ENCODE data around the gene GTF2IRD1. TPM values are rescaled to one million over a fixed set of nuclear protein-coding genes. Genes with fewer than 3 reads are reported as not detected.
"Not testable (repeated sequence)": the region's sequence is repeated elsewhere in the genome, so short reads cannot be mapped to it uniquely, and the experiment has no call there.

The GTF2IRD1 gene
- polyA plus RNA-seq, 1 donor = 65.9 TPM

DNA sequence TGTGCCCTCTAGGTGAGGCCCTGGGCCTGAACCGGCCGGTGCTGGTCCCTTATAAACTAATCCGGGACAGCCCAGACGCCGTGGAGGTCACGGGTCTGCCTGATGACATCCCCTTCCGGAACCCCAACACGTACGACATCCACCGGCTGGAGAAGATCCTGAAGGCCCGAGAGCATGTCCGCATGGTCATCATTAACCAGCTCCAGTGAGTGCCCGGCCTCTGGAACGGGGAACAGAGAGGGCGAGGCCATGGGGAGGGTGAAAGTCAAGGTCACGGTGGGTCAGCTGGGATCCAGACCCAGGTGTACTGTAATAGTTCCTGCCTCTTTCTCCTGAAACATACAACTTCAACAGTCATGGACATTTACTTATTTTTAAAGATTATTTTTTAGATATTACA, 137.1 kb downstream of the GTF2IRD1 start:
- no peak for DNase-seq

DNA sequence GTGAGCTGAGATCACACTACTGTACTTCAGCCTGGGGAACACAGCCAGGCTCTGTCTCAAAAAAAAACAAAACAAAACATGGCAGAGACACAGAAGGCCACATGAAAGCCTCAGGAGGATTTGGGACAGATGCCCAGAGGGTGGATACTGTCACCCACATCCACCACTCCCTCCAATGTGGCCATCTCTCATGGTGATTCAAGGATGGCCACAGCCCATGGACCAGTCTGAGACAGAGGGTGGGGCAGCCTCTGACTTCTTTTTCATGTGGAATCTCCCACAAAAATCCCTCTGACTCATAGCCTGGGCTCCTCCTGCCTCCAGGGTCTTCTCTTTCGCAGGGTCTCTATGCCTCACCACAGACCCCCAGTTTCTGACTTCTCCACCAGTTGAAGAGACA, 144.9 kb downstream of the GTF2IRD1 start:
- no peak for DNase-seq

DNA sequence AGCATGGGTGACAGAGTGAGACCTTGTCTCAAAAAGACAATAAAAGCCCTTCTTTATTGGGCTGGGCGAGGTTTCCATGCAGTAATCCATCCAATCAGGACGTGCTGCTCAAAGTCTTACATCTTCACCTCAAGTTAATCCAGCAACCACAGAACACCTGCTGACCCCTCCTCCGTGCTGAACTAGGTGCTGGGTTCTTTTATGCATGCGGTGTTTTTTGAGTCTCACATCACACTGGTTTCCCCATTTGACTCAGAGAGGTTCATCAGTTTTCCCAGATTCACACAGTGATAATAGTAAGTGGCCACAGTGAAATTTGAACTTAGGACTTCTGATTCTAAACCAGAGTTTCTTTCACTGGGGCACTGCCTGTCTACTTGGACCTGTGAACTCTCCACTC, 145.5 kb downstream of the GTF2IRD1 start:
- DNase-seq = no peak

DNA sequence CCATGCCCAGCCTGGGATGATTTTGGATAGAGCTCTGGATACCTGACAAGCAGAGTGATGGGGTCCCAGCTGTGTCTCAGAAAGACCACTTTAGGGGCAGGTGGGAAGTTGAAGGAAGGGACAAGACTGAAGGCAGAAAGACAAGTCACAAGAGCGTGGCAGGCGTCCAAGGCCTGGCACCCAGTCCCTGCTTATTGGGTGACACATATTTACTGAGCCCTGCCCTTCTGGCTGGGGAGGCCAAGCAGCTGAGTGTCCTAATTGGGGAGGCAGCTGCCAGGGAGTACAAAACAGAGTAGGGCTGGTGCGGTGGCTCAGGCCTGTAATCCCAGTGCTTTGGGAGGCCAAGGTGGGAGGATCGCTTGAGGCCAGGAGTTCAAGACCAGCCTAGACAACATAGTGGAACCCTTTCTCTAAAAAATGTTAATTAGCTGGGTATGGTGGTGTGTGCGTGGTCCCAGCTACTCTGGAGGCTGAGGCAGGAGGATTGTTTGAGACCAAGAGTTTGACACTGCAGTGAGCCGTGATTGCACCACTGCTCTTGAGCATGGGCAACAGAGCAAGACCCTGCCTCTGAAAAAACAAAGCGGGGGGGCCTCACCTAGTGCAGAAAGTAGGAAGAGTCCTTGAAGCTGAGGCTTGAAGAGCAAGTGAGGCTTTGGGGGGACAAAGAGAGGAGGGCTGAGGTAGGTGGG, 150.8 kb downstream of the GTF2IRD1 start:
- no peak for DNase-seq

DNA sequence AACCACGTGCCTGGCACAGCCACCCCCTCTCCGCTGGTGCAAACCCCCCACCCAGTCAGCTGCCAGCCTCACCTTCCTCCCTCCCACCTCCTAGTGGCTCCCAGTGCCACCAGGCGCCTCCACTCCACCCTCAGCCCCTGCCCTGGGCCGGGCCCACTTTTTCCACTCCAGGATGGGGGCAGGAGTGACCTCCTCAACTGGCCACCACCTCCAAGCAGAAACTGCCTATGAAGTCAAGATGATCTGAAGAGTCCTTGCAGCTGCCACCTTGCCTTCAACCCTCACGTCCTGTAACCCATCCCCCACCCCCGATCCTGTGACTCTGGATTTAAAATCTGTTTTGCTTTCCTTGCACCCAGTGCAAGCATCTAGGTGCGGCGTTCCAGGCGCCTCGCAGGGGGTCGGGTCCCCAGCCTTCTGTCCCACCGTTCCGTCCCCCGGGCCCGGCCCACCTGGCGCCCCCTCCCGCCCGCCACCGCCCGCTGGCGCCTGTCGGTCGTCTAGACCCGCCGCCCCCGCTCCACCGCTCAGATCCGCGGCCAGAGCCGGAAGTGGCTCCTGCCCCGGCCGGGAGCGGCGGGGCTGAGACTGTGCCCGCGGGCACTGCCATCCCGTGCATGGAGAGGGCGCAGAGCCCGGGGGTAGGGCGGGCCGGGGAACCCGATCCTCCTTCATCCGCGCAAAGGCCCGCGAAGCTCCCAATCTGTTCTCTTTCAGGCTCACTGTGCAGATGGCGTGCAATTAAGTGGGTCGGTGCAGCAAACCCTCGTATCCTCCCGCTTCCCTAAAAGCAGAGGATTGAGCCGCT, 152.6 kb downstream of the GTF2IRD1 start:
- no peak for DNase-seq

DNA sequence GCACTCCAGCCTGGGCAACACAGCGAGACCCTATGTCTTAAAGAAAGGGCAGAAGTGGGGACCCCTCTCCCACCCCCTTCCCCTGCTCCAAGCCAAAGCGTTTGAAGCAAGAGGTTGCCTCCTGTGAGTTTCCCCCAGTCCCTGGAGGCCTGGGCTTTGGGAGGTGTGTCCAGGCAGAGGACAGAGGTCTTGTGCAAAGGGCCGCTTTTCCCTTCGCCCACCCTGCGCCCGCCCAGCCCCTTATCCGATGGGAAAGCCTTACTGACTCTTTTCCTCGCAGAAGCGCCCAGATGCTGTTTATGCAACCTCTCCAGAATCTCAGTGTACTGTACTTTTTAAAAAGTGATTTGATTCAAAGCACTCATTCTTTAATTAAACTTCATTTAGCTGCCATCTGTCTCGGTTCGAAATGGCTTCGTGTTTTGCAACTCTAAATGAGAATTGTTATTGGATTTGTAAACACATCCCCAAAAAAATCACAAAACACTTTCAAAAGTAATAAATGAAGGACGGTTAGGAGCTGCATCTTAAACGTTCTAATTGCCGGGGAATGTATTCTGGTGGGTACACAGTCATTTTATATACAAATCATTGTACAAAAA, 153.3 kb downstream of the GTF2IRD1 start:
- no peak for DNase-seq

DNA sequence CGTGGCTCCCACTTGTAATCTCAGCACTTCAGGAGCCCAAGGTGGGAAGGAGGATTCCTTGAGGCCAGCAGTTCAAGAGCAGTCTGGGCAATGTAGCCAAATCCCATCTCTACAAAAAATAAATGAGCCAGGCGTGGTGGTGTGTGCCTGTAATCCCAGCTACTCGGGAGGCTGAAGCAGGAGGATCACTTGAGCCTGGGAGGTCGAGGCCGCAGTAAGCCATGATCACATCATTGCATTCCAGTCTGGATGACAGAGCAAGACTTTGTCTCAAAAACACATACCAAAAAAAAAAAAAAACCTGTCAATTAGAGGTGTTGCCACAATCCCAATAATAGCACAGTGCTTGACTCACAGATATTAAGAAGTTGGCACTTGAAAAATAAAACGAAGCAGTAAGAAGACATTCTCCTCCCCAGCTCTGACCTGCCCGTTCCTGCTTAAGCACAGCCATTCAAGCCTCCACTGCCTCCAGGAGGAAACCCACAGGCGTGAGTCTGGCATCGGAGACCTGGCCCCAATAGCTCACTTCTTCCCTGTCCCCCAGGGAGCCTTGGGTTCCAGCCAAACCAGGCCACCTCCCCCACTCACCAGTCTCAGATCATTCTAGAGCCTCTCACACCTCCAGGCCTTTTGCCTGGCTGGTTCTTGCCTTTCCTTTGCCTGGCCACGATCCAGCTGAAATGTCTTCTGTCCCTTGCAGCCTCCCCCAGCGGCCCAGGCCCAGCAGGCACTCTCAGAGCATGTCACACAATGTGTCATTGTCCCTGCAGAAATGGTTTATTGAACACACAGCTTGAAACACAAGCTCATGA, 158.5 kb downstream of the GTF2IRD1 start:
- DNase-seq = no peak

DNA sequence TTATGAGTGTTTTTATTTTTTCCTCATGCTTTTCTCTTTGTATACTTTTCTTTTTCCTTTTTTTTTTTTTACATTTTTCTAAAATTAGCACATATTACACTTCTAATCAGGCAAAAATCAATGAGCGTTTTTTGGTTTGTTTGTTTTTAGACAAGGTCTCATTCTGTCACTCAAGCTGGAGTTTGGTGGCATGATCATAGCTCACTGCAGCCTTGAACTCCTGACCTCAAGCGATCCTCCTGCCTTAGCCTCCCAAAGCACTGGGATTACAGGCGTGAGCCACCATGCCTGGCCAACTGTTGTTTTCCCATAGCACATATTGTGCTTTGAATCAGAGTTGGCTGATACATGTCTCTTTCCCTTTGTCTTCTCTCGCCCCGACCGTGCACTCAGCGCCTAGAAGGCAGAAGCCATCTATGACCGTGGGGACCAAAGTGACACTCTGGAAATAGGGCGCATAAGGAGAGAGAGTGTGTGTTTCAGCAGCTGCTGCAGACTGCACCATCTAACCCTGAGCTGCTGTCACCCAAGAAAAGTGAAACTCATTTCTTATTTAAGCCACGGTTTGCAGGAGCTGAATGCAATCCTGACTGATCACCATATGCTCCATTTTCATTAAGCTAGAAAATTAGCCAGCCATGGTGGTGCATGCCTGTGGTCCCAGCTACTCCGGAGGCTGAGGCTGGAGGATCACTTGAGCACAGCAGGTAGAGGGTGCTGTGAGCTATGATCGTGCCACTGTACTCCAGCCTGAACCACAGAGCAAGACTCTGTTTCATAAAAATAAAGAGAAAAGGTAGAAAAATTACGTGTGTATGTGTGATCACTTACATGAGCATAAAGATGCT, 162.5 kb downstream of the GTF2IRD1 start:
- no peak for DNase-seq

DNA sequence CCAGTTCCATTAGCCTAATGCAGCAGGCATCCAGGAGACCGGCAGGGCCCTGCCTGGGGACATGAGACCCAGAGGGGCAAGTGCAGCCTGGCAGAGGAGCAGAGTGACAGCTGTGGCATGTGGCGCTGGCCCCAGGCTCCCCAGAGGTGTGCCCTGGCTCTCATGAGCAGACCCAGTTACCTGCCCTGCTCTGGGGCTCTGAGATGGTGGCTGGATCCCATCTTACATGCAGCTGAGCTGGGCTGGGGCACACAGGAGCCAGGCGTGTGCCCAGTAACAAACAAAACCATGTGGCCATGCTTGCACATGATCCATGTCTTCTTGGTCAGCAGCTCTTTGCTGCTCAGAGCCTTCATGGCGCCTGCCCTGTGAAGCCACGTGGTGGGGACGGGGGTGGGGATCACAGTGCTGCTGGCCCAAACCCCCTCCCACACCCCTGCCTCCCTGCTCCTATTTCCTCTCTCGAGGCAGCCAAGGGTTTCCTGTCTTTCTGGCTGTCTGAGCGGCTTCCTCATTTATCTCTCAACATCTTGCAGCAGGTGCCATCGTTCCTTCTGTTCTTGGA, 163.6 kb downstream of the GTF2IRD1 start:
- peak; percentile 64 for DNase-seq

DNA sequence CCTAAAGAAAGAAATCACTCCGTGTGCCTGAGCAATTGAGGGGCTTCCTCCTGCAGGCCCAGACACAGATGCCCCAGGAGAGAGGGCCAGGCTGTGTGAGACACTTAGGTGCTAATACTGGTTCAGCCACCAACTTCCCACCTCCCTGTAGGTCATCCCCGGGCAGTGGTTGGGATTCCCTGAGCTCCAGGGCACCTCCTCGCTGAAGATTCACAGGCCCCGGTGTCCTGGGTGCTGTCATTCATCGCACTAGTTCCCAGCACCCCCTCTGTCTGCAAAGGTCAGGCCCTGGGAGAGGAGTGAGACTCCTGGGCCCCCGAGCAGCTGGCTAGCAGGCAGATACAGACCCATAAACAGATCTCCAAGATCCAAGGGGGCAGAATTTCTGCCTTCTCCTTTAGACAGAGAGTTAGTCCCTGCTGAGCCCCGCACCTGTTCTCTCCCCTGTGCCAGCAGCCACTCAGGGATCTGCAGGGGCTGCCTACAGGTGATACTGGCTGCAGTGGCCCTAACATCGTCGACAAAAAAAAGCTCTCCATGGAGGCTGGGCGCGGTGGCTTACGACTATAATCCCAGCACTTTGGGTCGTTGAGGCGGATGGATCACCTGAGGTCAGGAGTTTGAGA, 165.6 kb downstream of the GTF2IRD1 start:
- no peak for DNase-seq

DNA sequence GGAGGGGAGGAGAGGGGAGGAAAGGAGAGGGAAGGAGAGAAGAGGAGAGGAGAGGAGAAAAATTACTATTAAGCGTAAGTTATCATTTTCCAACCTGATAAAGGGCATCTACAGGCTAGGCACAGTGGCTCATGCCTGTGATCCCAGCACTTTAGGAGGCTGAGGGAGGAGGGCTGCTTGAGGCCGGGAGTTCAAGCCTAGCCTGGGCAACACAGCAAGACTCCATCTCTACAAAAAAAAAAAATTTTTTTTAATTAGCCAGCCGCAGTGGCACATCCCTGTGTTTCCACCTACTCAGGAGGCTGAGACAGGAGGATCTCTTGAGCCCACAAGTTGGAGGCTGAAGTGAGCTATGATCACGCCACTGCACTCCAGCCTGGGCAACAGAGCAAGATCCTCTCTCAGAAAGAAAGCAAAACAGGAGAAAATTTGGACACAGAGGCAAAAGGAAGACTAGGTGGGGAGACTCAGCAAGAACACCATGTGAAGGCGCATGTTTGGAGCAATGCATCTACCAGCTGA, 168.6 kb downstream of the GTF2IRD1 start:
- DNase-seq = no peak

DNA sequence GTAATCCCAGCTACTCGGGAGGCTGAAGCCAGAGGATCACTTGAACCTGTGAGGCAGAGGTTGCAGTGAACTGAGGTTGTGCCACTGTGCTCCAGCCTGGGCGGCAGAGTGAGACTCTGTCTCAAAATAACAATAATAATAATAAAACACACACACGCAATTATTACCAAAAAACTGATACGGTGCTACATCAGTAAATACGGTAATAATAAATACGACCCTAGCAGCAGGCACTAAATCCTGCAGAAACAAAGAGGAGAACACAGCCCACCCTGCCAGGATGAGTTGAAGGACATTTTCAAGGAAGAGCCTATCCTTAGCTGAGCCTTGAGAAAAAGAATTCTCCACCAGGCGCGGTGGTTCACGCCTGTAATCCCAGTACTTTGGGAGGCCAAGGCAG, 169.4 kb downstream of the GTF2IRD1 start:
- DNase-seq = no peak

DNA sequence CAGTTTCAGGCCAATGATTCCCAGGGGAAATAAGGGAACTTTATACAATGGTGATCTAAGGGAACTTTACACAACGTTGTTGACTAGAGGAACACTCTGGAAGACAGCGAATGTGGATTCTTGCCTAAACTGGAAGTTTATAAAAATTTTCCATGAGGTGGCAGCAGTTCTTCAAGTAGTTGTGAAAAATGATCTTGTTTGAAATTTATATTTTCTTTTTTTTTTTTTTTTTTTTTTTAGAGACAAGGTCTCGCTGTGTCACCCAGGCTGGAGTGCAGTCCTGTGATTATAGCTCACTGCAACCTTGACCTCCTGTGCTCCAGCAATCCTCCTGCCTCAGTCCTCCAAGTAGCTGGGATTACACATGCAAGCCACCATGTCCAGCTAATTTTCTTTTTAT, 171.7 kb downstream of the GTF2IRD1 start:
- no peak for DNase-seq

DNA sequence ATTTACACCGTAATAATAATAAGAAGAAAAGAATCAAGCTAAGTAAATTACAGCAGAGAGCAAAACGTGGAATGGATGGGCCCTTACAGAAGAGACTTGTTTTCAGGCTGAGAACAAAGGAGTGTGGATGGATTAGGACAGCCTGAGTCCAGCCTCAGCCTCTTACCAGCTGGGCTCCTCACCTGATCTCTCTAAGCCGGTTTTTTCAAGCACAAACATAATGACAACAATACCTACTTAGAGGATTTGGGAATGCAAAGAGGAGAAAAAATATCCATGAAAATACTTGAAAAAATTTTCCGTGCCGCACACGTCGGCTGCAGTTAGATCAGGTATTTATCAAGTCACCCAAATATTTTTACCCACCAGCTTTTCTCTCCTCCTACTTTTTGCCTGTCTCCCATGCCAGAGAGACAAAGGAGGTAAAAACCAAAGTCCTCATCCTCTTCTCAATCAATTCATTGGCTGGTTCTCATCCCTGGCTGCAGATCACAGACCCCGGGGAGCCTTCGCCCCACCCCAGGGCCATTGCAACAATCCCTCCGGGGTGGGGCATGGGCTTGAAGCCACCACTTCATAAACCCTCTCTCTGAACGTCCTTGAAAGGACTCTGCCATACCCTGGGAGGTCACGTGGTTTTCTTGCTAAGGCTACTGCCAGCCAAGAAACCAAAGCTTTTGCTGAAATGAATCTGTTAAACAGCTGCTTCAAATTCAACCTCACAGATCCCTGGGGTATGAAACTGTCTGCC, 174.1 kb downstream of the GTF2IRD1 start:
- DNase-seq = no peak

DNA sequence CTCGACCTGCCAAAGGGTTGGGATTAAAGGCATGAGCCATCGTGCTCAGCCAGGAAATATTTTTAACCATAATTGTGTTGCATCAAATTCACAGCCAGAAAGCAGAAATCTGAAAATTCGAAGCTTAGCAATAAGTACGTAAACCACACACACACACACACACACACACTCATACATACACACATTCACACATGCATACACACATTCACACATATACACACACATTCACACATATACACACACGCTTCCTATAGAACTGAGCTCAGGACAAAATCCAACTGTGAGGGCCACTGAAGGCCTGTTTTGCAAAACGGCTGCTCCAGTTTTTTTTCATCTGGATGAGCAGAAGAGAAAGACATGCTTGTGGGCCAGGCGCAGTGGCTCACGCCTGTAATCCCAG, 178.8 kb downstream of the GTF2IRD1 start:
- DNase-seq = no peak

DNA sequence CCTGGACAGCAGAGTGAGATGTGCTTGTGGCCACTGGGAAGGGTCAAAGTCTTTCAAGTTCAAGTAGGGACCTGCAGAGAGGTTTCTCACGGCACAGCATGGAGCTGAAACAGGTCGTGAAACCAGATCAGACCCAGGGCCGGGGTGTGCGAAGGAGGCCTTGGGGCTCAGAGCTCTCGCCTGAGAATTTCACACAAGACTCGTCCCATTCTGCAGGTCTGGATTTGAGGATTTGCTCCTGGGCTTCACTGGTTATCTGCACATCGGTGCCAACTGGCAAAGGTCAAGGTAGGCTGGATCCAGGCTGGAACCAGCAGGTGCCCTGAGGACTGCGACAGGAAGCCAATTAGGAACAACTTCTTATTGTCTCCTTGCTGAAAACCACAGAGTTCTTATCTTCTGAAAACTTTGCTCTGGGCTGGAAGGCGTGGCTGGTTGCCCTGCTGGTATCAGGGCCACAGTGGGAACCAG, 179.8 kb downstream of the GTF2IRD1 start:
- no peak for DNase-seq

DNA sequence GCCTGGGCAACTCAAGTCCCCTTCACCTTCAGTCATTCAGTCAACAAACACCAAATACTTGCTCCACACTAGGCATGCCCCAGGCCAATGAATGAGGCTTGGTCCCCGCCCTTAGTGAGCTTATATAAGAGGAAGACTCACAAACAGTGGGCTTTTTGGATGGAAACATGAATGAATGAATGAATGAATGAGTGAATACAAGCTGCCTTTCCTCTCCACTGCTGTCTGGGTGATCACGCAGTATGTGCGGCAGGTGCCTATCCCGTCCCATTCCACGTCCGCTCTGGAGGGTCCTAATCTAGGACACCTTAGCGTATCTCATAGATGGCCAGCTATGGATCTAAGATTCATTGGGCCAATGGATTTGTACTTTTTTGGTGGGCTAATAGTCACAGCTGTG, 184.0 kb downstream of the GTF2IRD1 start:
- no peak for DNase-seq

DNA sequence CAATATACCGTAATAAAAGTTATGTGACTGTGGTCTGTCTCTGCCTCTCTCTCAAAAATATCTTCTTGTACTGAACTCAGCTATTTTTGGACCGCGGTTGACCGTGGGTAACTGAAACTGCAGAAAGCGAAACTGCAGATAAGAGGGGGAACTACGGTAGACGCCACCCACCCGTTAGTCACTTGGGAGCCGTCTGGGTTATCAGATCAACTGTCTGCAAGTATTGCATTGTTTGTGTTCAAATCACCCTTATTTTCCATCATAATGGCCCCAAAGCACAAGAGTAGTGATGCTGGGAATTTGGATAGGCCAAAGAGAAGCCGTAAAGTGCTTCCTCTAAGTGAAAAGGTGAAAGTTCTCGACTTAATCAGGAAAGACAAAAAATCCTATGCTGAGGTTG, 196.3 kb downstream of the GTF2IRD1 start:
- not testable (repeated sequence) for DNase-seq

DNA sequence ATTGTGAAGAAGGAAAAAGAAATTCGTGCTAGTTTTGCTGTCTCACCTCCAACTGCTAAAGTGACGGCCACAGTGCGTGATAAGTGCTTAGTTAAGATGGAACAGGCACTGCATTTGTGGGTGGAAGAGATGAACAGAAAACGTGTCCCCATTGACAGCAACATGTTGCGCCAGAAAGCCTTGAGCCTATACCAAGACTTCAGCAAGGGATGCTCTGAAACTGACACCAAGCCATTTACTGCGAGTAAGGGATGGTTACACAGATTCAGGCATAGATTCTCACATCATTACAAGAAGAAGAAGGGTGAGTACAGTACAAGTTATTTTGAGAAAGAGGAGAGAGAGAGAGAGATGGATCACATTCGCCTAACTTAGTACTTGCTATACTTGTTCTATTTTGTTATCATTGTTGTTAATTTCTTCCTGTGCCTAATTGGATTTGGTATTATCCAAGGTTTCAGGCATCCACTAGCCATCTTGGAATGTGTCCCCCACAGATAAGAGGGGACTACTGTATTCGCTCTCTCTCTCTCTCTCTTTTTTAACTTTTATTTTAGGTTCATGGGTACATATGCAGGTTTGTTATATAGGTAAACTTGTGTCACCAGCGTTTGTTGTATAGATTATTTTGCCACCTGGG, 196.9 kb downstream of the GTF2IRD1 start:
- not testable (repeated sequence) for DNase-seq
